Caki2 (cell line): ENCODE data around the gene SHISAL2A. TPM values are rescaled to one million over a fixed set of nuclear protein-coding genes. Genes with fewer than 3 reads are reported as not detected.

ENCODE experiments used
- DNase-seq: peaks from one replicate; pipeline ENCODE4 v3.0.0-alpha.2; 2015; ENCODE audit warnings: low read depth
- in situ Hi-C: cut with HindIII; loops from 2 replicates; pipeline ENCODE4 v1.10.0; 2016; ENCODE audit warnings: low sequenced_read_pairs, low pct_unique_long_range_greater_than_20kb, mixed read lengths
- total RNA-seq: library from RNA; depleted of rRNA; stranded (reverse); fragments of >200 nt; shearing (Covaris generic); gene quantifications from 2 replicates; pipeline ENCODE4 v1.2.3, GENCODE V29; 2014; ENCODE audit warnings: low replicate concordance; rRNA removed

SHISAL2A gene
- not detected in 2 replicates for total RNA-seq

GRCh38 chr1:52632732-52633290 is at the start of gene SHISAL2A:
SHISAL2A (plus strand) TSS chr1:52633168; CDS start chr1:52633494, 326 bp downstream.
- no peak for DNase-seq
- in situ Hi-C loops, result no loop called here

DNA sequence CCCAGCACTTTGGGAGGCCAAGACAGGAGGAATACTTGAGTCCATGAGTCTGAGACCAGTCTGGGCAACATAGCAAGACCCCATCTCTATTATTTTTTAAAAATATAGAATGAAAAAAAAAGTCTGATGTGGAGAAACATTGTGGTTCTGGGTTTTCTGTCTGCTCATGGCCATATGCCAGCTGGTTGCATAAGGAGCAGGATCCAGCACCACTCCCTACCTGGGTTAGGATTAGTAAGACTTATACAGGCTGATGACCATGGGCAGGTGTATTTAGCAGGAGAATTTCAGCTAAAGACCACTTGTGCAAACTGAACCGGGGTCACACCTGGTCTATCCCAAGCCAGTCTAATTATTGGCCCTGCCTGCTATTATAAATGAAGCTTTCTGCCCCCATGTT is 47.5 kb upstream of the SHISAL2A start:
- no peak for DNase-seq
- in situ Hi-C loops, result no loop called here

DNA sequence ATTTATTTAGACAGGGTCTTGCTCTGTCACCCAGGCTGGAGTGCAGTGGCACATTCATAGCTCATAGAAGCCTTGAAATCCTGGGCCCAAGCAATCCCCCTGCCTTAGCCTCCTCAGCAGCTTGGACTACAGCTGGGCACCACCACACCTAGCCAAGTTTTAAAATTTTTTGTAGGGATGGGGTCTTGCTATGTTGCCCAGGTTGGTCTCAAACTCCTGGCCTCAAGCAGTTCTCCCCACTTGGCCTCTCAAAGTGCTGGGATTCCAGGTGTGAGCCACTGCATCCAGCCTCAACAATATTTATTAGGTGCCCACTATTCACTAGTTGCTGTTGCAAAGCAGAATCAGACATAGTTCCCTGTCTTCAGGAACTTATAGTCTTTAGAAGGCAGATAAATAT is 44.9 kb upstream of the SHISAL2A start:
- no peak for DNase-seq
- in situ Hi-C loops, result no loop called here

- in situ Hi-C loops, result no loop called here
- no peak for DNase-seq
Measured at GRCh38 chr1:52588535-52588934, 44.4 kb upstream of the SHISAL2A start.

DNA sequence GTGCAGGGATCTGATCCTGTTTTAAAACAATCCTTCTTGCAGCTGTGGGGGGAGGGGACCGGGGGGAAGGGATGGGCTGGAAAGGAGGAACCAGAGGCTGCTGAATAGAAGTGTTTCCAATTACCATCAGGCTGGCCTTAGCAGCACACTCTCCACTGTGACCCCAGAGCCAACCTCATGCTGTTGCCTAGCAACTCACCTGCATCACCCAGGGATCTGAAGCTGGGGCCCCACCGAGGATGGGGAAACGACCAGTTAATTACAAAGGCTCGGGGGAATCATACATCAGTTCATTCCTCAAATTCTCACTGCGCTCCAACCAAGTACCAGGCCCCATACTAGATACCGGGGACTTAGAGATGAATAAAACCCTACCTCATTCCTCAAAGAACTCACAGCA is 42.7 kb upstream of the SHISAL2A start:
- DNase-seq, result no peak
- in situ Hi-C loops, result no loop called here

DNA sequence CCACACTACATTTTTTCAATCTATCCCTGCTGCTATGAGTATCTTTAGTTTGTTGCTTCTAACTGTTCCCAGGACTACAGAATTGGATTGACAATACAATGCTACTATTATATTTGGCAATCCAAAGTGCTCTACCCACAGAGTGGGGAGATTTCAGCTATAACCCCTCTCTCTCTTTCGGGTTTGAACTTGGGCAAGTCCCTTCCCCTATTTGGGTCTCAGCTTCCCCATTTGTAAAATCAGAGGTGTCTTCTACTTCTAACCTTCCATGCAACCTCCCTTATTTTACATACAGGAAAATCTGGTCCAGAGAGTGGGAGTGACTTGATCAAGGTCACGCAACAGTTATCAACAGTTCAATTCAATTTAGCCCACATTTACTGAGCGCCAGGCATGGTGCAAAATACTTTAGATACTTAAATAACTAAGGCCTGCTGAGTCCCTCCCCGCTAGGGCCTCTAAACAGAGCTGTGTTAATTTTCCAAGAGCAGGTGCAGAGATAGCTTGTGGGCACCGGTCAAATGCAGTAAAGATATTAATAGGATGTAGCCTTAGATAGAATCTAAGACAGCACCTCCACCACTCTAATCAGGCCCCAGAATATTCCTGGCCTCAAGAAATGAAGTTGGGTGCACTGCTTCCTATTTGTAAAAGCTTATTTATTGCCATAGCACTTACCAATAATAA is 40.2 kb upstream of the SHISAL2A start:
- no peak for DNase-seq
- in situ Hi-C loops, result no loop called here

DNA sequence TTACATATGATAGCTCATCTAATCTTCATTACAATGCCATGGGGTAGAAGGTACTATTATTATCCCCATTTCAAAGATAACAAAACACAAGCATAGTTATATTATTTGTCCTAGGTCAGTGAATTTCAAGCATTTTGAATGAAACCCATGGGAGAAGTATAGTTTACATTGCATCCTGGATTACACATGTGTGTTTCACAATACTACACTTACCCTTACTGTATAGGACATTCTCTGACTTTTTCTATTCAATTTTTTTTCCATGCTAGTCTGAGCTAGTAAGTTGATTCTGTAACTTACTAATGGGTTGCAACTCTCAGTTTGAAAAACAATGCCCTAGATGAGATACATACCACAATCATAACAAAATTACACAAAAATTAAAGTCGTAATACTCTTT is 39.5 kb upstream of the SHISAL2A start:
- DNase-seq, result no peak
- in situ Hi-C loops, result no loop called here

- in situ Hi-C loops, result no loop called here
- no peak for DNase-seq
Measured at GRCh38 chr1:52595061-52595460, 37.9 kb upstream of the SHISAL2A start.

DNA sequence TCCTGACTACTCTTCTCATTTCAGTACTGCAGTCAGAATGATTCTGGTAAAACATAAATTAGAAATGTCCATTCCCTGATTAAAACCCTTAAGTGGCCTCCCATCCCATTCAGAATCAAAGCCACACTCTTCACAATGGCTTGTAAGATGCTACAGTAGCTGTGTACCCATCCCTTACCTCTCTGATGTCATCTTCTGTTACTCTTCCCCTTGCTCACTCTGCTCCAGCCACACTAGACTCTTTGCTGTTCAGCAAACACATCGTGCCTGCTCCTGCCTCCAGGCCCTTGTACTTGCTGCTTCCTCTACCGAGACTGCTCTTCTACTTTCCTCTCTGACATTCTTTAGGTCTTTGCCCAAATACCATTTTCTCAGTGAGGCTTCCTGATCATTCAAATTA is 35.1 kb upstream of the SHISAL2A start:
- no peak for DNase-seq
- in situ Hi-C loops, result no loop called here

DNA sequence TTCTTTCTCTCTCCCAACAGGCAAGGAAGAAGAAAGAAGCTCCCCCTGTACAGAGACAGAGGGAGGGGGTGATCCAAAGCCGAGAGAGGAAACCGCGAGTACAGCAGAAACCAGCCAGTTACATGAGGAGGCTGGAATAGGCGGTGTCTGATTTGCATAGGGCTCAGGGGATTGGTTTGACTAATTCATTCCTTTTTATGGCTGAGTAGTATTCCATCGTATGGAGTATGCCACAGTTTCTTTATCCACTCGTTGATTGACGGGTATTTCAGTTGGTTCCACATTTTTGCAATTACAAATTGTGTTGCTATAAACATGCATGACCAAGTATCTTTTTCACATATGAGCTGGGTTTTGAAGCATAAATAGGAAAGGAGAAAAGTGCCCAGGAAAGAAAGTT is 34.2 kb upstream of the SHISAL2A start:
- in situ Hi-C loops, result no loop called here
- DNase-seq, result no peak

DNA sequence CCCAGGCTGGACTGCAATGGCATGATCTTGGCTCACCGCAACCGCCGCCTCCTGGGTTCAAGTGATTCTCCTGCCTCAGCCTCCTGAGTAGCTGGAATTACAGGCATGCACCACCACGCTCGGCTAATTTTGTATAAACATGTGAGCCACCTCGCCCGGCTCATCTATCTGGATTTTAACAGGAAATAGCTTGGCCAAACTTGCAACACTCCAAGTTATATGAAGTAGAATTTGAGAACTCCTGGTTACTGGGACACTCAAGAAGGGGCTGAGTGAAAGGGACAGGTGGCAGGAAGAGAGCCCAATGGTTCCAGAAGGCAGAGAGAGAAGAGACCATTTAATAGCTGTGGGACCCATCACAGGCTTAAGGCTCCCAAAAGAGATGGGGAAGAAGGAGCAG is 33.7 kb upstream of the SHISAL2A start:
- DNase-seq, result peak; percentile 45
- in situ Hi-C loops, result no loop called here

- DNase-seq, result no peak
- in situ Hi-C loops, result no loop called here
Measured at GRCh38 chr1:52600533-52601179, 32.3 kb upstream of the SHISAL2A start.

- no peak for DNase-seq
- in situ Hi-C loops, result no loop called here
Measured at GRCh38 chr1:52601519-52601918, 31.4 kb upstream of the SHISAL2A start.

GRCh38 chr1:52601991-52602855 is 30.7 kb upstream of the SHISAL2A start, which contains the start of gene GPX7:
GPX7 (plus strand) TSS chr1:52602371; CDS start chr1:52602410, 39 bp downstream.
- DNase-seq, result no peak
- in situ Hi-C loops, result no loop called here

DNA sequence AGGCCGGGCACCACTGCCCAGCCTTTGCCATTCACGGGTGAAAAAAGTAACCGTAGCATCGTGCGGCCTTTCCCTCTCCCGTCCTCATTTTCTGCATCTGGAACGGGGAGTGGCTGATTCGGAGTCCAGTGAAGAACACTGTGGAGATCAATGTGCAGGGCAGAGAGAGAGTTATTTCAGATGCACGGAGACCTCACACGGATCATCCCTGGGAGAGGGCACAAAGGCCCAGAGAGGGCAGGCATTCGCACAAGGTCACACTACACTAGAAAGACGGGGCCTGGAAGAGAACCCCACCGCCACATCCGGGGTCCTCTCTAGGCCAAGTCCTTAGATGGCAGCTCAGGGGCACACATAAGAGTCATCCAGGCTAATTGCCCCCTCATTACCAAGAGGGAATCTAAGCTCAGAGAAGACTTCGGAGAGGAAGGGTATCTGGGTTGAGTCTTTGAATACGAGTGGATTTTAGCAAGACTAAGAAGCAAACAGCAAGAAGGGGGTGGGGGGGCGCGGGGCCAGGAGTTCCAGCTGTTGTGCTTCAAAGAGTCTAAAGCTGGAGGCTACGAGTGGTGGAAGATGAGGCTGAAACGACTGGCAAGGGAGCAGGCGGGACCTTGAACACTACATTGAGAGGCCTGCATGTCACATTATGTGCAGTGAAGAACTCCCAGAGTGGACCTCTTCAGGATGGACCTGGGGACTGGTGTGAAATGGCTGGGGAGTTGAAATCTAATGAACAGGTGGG is 29.9 kb upstream of the SHISAL2A start:
- in situ Hi-C loops, result no loop called here
- no peak for DNase-seq

DNA sequence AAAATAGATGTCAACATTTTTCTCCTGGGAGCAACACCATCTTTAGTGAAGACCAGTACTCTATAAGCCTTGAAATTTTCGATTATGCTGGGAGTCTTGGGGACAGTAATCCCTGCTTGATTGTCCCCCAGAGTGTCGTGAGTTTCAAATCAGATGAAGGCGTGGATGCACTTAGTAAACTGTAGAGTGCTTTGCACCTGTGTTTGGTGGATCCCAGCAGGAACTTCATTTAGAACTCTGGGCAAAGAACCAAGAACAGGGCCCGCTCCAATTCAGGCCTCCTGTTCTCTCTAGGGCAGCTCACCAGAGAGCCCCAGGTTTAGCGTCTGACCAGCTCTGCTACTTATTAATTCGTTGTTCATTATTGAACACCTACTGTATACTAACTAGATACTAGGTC is 29.3 kb upstream of the SHISAL2A start:
- no peak for DNase-seq
- in situ Hi-C loops, result no loop called here

- no peak for DNase-seq
- in situ Hi-C loops, result no loop called here
Measured at GRCh38 chr1:52604063-52604770, 28.8 kb upstream of the SHISAL2A start.
